Neuronal stem cell (in vitro differentiated cells): ENCODE results near the gene CGRRF1.
A peak's percentile ranks its signal among the peaks of the same experiment; 100 is the strongest.

ENCODE experiments used
- DNase-seq: peaks from one replicate; pipeline ENCODE4 v3.0.0-alpha.2; 2013; ENCODE audit warnings: low spot score
- H2AFZ ChIP-seq: one replicate; pipeline ENCODE4 v1.6.1; 2013; ENCODE audit warnings: mild to moderate bottlenecking, low read length, inconsistent platforms
- H2AK5ac ChIP-seq: 2 replicates; pipeline ENCODE4 v1.6.1; 2013; ENCODE audit warnings: low read depth, mild to moderate bottlenecking, inconsistent platforms, low read length, moderate library complexity, mixed read lengths
- H2BK120ac ChIP-seq: 2 replicates; pipeline ENCODE4 v1.6.1; 2013; ENCODE audit warnings: low read depth, mild to moderate bottlenecking, inconsistent platforms, low read length, moderate library complexity, mixed read lengths
- H2BK12ac ChIP-seq: one replicate; pipeline ENCODE4 v1.6.1; 2013; ENCODE audit warnings: low read length, inconsistent platforms
- H2BK15ac ChIP-seq: 2 replicates; pipeline ENCODE4 v1.6.1; 2013; ENCODE audit warnings: mild to moderate bottlenecking, low read length, inconsistent platforms, mixed read lengths
- H2BK5ac ChIP-seq: one replicate; pipeline ENCODE4 v1.6.1; 2013; ENCODE audit warnings: inconsistent platforms, mild to moderate bottlenecking, low read length, moderate library complexity
- H3K14ac ChIP-seq: one replicate; pipeline ENCODE4 v1.6.1; 2013; ENCODE audit warnings: low read length, inconsistent platforms
- H3K18ac ChIP-seq: 2 replicates; pipeline ENCODE4 v1.6.1; 2013; ENCODE audit warnings: low read length, inconsistent platforms
- H3K23ac ChIP-seq: 2 replicates; pipeline ENCODE4 v1.6.1; 2013; ENCODE audit warnings: low read depth, mild to moderate bottlenecking, mixed read lengths, low read length, inconsistent platforms; ENCODE audit not compliant: poor library complexity
- H3K27ac ChIP-seq: replicated peaks from 3 replicates; pipeline ENCODE4 v1.5.1; 2013; ENCODE audit warnings: low read length, inconsistent platforms
- H3K27me3 ChIP-seq, 3 experiments: 2 replicates each; pipeline ENCODE4 v1.6.1; 2013; ENCODE audit warnings: low read length in 3 of 3, mild to moderate bottlenecking in 2 of 3, inconsistent platforms in 1 of 3, low read depth in 1 of 3, mixed read lengths in 1 of 3, moderate library complexity in 1 of 3; ENCODE audit not compliant: control insufficient read depth in 3 of 3, insufficient read depth in 3 of 3
- H3K36me3 ChIP-seq, 2 donors: replicated peaks in 1 of 2; 2 replicates each; pipeline ENCODE4 v1.6.1; 2013; ENCODE audit warnings: low read length in 2 of 2; ENCODE audit not compliant: control insufficient read depth in 2 of 2, insufficient read depth in 2 of 2
- H3K4ac ChIP-seq: 2 replicates; pipeline ENCODE4 v1.6.1; 2013; ENCODE audit warnings: inconsistent platforms, mild to moderate bottlenecking, low read length, moderate library complexity
- H3K4me1 ChIP-seq, 2 donors: 1 replicate in 1 of 2; 2 replicates in 1 of 2; pipeline ENCODE4 v1.6.1; 2013; ENCODE audit warnings: low read length in 2 of 2, low read depth in 1 of 2; ENCODE audit not compliant: control insufficient read depth in 2 of 2, insufficient read depth in 1 of 2
- H3K4me2 ChIP-seq: one replicate; pipeline ENCODE4 v1.6.1; 2013; ENCODE audit warnings: mild to moderate bottlenecking, low read length, inconsistent platforms; ENCODE audit not compliant: insufficient read depth, poor library complexity, severe bottlenecking
- H3K4me3 ChIP-seq, 2 donors: 2 replicates each; pipeline ENCODE4 v1.5.1; 2013; ENCODE audit warnings: low read length in 2 of 2, mild to moderate bottlenecking in 2 of 2, inconsistent platforms in 1 of 2, moderate library complexity in 1 of 2
- H3K79me1 ChIP-seq: one replicate; pipeline ENCODE4 v1.6.1; 2013; ENCODE audit warnings: low read depth, mild to moderate bottlenecking, inconsistent platforms, low read length, moderate library complexity
- H3K9ac ChIP-seq: one replicate; pipeline ENCODE4 v1.6.1; 2013; ENCODE audit warnings: mild to moderate bottlenecking, low read depth, low read length, inconsistent platforms; ENCODE audit not compliant: poor library complexity
- H3K9me3 ChIP-seq, 2 donors: replicated peaks in 1 of 2; 2 replicates each; pipeline versions ENCODE3 to v1.6.1; 2013; ENCODE audit warnings: low read length in 2 of 2, mild to moderate bottlenecking in 2 of 2, inconsistent platforms in 1 of 2, low read depth in 1 of 2, mixed read lengths in 1 of 2, moderate library complexity in 1 of 2; ENCODE audit not compliant: control insufficient read depth in 2 of 2, insufficient read depth in 1 of 2
- H4K8ac ChIP-seq: one replicate; pipeline ENCODE4 v1.6.1; 2013; ENCODE audit warnings: low read depth, mild to moderate bottlenecking, inconsistent platforms, low read length, moderate library complexity
- H4K91ac ChIP-seq: one replicate; pipeline ENCODE4 v1.6.1; 2013; ENCODE audit warnings: low read length, low read depth, mild to moderate bottlenecking, inconsistent platforms; ENCODE audit not compliant: poor library complexity
- WGBS, 2 donors: extraction: QIAGEN DNeasy Blood & Tissue Kit; methylation state at CpG; one replicate each; pipeline ENCODE4 v1.1.7; 2013; ENCODE audit warnings: missing lambda C conversion rate in 2 of 2, mixed read lengths in 1 of 2; ENCODE audit not compliant: insufficient read length in 2 of 2, insufficient replicate concordance in 1 of 2; ENCODE audit errors: extremely low coverage in 2 of 2; 5-methylcytosine and 5-hydroxymethylcytosine counted together

The CGRRF1 gene

DNA sequence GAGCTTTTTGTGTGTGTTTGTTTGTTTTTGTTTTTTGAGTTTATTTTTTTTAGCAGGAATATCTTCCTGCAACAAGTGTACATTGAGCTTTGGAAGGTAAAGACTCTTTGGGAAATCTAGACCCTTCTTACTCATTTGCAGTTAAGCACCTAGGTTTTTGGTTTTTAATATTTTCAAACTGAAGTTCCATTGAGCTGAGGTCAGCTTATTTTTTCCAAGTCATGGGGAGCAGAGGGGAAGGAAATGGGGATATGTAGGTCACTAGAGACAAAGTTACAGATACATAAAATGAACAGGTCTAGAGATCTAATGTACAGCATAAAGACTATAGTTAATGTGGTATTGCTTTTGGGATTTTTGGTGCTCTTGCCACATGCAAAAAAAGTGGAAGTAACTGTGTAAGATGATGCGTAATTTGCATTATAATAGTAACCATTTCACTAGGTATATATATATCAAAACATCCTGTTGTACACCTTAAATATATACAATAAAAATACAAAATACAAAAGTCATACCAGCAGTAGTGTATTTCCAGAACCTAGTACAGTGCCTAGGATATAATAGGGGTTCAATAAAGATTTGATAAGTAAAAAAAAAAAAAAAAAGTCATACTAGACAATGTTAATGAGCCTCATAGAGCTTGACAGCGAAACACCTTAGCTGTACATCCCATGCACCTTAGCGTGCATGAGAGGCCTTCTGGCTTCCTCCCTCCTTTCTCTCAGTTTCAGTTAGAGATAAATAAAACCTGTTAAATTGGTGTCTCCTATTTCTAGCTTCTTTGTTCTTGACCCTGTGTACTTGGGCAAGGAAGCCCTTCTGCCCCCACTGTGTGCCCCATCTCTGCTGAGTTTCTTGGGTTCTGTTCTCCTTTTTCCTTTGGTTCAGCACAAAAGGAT is 22.7 kb downstream of the CGRRF1 start:
- Histone ChIP-seq H3K79me1 (no peaks in the 10 kb centered on the region), H2BK15ac (no peak overlapping the region), H2AFZ (peak overlapping the region; percentile 6), H3K18ac (peak overlapping the region; percentile 45), H3K9me3 (peaks cover 0 to 2% of the 10 kb centered on the region in 2 donors), H4K8ac (no peak overlapping the region), H3K9ac (no peak overlapping the region), H3K14ac (no peak overlapping the region), H2BK5ac (no peak overlapping the region), H3K36me3 (peaks cover 4 to 31% of the 10 kb centered on the region in 2 donors), H3K4me1 (peaks cover 3 to 8% of the 10 kb centered on the region in 2 donors), H3K23ac (no peak overlapping the region), H2BK120ac (no peak overlapping the region), H3K27me3 (no peaks in the 10 kb centered on the region), H3K27ac (peak overlapping the region; percentile 58), H3K4me2 (peak overlapping the region; percentile 30), H4K91ac (no peak overlapping the region), H3K4ac (no peak overlapping the region), H3K4me3 (no peak overlapping the region), H2AK5ac (no peak overlapping the region), H2BK12ac (no peak overlapping the region)
- WGBS, 2 donors = no CpG with 5 or more reads among the region's 3 CpGs
- DNase-seq = no peak

DNA sequence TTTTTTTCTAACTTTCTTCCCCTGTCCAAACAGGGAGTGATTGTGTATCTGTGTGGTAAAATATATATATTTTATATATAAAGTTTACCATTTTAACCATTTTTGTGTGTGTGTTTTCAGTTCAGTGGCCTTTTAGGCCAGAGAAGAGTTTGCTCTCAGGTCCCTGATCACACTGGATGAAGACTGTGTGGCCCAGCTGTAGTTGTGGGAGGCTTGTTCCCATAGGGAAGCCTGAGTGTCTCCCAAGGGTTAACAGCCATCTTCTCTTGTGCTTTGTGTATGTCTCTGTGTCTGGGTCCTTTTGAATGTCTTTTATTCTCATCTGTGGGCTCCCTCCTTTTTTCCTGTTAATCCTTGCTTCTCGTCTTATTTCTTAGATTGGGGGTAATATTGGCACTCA is 23.4 kb downstream of the CGRRF1 start:
- Histone ChIP-seq H3K27me3 (no peaks in the 10 kb centered on the region), H2BK12ac (no peak overlapping the region), H2BK120ac (no peak overlapping the region), H3K23ac (no peak overlapping the region), H3K4me1 (peaks cover 3 to 8% of the 10 kb centered on the region in 2 donors), H3K4me2 (no peak overlapping the region), H3K9ac (no peak overlapping the region), H2BK15ac (no peak overlapping the region), H2BK5ac (no peak overlapping the region), H2AFZ (peak overlapping the region; percentile 6), H4K91ac (no peak overlapping the region), H3K18ac (no peak overlapping the region), H3K27ac (peak overlapping the region; percentile 58), H3K9me3 (peaks cover 0 to 2% of the 10 kb centered on the region in 2 donors), H2AK5ac (no peak overlapping the region), H3K4me3 (no peak overlapping the region), H3K36me3 (peaks cover 3 to 36% of the 10 kb centered on the region in 2 donors), H4K8ac (no peak overlapping the region), H3K79me1 (no peaks in the 10 kb centered on the region), H3K14ac (no peak overlapping the region), H3K4ac (no peak overlapping the region)
- WGBS, 2 donors = no CpG with 5 or more reads among the region's 1 CpG
- DNase-seq = no peak

DNA sequence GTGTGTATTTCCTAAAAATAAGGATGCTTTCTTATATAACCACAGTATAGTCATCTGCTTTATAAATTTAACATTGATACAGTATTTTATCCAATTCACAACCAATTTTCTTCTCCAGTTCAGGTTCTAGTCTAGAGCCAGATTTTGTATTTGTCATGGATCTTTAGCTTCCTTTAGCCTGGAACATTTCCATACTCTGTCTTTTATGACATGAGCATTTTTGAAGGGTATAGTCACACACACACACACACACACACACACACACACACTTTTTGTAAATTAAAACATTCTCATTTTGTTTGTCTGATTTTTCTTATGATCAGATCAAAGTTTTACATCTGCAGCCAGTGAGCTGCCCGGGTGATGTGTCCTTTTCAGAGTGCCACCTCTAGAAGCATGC is 25.4 kb downstream of the CGRRF1 start:
- Histone ChIP-seq H3K4me2 (no peak overlapping the region), H3K23ac (no peak overlapping the region), H3K4me3 (no peak overlapping the region), H3K27me3 (no peaks in the 10 kb centered on the region), H3K36me3 (peaks cover 2 to 45% of the 10 kb centered on the region in 2 donors), H3K4ac (no peak overlapping the region), H2AK5ac (no peak overlapping the region), H2BK5ac (no peak overlapping the region), H2BK12ac (no peak overlapping the region), H4K91ac (no peak overlapping the region), H2AFZ (no peak overlapping the region), H3K9me3 (peaks cover 0 to 2% of the 10 kb centered on the region in 2 donors), H3K9ac (no peak overlapping the region), H3K18ac (no peak overlapping the region), H4K8ac (no peak overlapping the region), H3K14ac (no peak overlapping the region), H2BK15ac (no peak overlapping the region), H2BK120ac (no peak overlapping the region), H3K27ac (no peak overlapping the region), H3K4me1 (peaks cover 3 to 8% of the 10 kb centered on the region in 2 donors), H3K79me1 (no peaks in the 10 kb centered on the region)
- DNase-seq = no peak
- WGBS, 2 donors = no CpG with 5 or more reads among the region's 1 CpG

DNA sequence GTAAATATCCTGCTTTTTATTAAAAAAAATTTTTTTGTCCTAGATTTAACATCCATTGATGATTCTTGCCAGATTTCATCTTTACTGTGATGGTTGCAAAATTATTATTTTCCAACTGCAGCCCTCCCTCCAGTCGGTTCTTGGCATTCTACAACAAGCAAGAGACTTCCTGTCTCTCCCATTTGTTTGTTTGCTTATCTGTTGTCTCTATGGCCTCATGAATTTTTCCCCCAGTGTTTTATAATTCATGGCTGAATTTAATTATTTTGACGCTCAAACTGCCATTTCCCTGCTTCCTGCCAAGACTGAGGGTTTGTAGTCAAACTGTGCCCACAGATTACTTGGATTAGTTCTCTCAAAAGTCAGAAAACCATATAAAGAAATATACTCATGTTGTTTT is 25.9 kb downstream of the CGRRF1 start:
- Histone ChIP-seq H3K4ac (no peak overlapping the region), H3K79me1 (no peaks in the 10 kb centered on the region), H2AK5ac (no peak overlapping the region), H3K36me3 (peaks cover 2 to 48% of the 10 kb centered on the region in 2 donors), H2BK12ac (no peak overlapping the region), H3K14ac (no peak overlapping the region), H3K23ac (no peak overlapping the region), H2BK120ac (no peak overlapping the region), H3K4me2 (no peak overlapping the region), H2AFZ (no peak overlapping the region), H4K91ac (no peak overlapping the region), H3K4me1 (peaks cover 3 to 8% of the 10 kb centered on the region in 2 donors), H2BK15ac (no peak overlapping the region), H3K27ac (no peak overlapping the region), H3K9me3 (peaks cover 0 to 2% of the 10 kb centered on the region in 2 donors), H4K8ac (no peak overlapping the region), H3K9ac (no peak overlapping the region), H3K27me3 (no peaks in the 10 kb centered on the region), H3K18ac (no peak overlapping the region), H3K4me3 (no peak overlapping the region), H2BK5ac (no peak overlapping the region)
- no CpG with 5 or more reads among the region's 2 CpGs for WGBS, 2 donors
- DNase-seq = no peak
